Glutamatergic neuron (in vitro differentiated cells): ENCODE data around the gene CTTNBP2. TPM values are rescaled to one million over a fixed set of nuclear protein-coding genes. Genes with fewer than 3 reads are reported as not detected.

Experiments used
- DNase-seq: peaks from one replicate; pipeline ENCODE4 v3.0.0; 2022
- H3K27ac Mint-ChIP-seq: one replicate; pipeline ENCODE4 v1.8.0; 2020; ENCODE audit warnings: mild to moderate bottlenecking, mixed read lengths, inconsistent platforms; ENCODE audit not compliant: unreplicated experiment
- H3K27me3 Mint-ChIP-seq: one replicate; pipeline ENCODE4 v1.8.0; 2020; ENCODE audit warnings: mild to moderate bottlenecking, moderate library complexity, mixed read lengths, inconsistent platforms; ENCODE audit not compliant: unreplicated experiment
- H3K36me3 Mint-ChIP-seq: one replicate; pipeline ENCODE4 v1.8.0; 2020; ENCODE audit warnings: mild to moderate bottlenecking, mixed read lengths, inconsistent platforms; ENCODE audit not compliant: unreplicated experiment
- H3K4me1 Mint-ChIP-seq: one replicate; pipeline ENCODE4 v1.8.0; 2020; ENCODE audit warnings: mild to moderate bottlenecking, low read depth, mixed read lengths, inconsistent platforms; ENCODE audit not compliant: unreplicated experiment
- H3K4me3 Mint-ChIP-seq: one replicate; pipeline ENCODE4 v1.8.0; 2020; ENCODE audit warnings: mild to moderate bottlenecking, mixed read lengths, inconsistent platforms; ENCODE audit not compliant: unreplicated experiment
- H3K9me3 Mint-ChIP-seq: one replicate; pipeline ENCODE4 v1.8.0; 2020; ENCODE audit warnings: mild to moderate bottlenecking, moderate library complexity, mixed read lengths, inconsistent platforms; ENCODE audit not compliant: unreplicated experiment
- total RNA-seq: library from RNA; stranded (reverse); fragmentation: NEBNext Ultra II Directional; extraction: Animal tissue kit (Norgen Biotek cat#: 25700); gene quantifications from one replicate; pipeline ENCODE4 v1.2.1, GENCODE V29; 2021; ENCODE audit not compliant: unreplicated experiment
- TF ChIP-seq, protein P1 (sequence below): fragments of 200-600 bp; sonication (generic); IDR thresholded peaks from one replicate; pipeline ENCODE4 v1.5.0; 2021; ENCODE audit not compliant: partially characterized antibody, unreplicated experiment

The CTTNBP2 gene
- total RNA-seq, 1 donor from 2014 or later = 22.2 TPM

DNA sequence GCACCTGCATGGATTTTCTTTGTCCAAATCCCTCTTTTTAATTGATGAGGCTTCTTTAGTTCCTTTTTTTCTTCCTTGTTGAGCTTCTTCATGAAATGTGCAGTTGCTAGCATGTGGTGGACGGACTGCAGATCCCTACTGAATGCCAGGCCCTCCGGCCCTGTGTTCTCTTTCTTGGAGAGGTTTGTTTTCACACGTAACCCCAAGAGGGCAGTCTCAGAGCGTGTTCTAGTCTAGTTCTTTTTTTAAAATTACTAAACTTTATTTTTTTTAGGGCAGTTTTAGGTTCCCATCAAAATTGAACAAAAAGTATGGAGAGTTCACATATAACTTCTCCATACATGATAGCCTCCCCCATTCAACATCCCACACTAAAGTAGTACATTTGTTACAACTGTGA, 203.4 kb downstream of the CTTNBP2 start:
- Mint-ChIP-seq H3K4me3 (no peak overlapping the region), H3K36me3 (no peaks in the 10 kb centered on the region), H3K27me3 (no peaks in the 10 kb centered on the region), H3K4me1 (peaks cover 3% of the 10 kb centered on the region), H3K9me3 (no peaks in the 10 kb centered on the region), H3K27ac (no peak overlapping the region)
- no peak for DNase-seq
- TF ChIP-seq, protein P1, sequence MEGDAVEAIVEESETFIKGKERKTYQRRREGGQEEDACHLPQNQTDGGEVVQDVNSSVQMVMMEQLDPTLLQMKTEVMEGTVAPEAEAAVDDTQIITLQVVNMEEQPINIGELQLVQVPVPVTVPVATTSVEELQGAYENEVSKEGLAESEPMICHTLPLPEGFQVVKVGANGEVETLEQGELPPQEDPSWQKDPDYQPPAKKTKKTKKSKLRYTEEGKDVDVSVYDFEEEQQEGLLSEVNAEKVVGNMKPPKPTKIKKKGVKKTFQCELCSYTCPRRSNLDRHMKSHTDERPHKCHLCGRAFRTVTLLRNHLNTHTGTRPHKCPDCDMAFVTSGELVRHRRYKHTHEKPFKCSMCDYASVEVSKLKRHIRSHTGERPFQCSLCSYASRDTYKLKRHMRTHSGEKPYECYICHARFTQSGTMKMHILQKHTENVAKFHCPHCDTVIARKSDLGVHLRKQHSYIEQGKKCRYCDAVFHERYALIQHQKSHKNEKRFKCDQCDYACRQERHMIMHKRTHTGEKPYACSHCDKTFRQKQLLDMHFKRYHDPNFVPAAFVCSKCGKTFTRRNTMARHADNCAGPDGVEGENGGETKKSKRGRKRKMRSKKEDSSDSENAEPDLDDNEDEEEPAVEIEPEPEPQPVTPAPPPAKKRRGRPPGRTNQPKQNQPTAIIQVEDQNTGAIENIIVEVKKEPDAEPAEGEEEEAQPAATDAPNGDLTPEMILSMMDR = no peak

DNA sequence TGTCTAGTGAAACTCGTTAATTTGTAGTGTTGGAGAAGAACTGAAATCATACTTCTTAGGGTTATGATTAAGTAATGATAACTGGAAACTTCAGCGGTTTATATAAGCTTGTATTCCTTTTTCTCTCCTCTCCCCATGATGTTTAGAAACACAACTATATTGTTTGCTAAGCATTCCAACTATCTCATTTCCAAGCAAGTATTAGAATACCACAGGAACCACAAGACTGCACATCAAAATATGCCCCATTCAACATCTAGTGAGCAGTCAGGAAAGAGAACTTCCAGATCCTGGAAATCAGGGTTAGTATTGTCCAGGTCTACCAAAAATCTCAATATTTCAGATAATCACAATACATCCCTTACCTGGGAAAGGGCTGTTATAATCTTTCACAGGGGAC, 205.8 kb downstream of the CTTNBP2 start:
- Mint-ChIP-seq H3K4me3 (no peak overlapping the region), H3K4me1 (peaks cover 3% of the 10 kb centered on the region), H3K27me3 (no peaks in the 10 kb centered on the region), H3K9me3 (no peaks in the 10 kb centered on the region), H3K36me3 (no peaks in the 10 kb centered on the region), H3K27ac (no peak overlapping the region)
- TF ChIP-seq, protein P1 = no peak
- DNase-seq = no peak

DNA sequence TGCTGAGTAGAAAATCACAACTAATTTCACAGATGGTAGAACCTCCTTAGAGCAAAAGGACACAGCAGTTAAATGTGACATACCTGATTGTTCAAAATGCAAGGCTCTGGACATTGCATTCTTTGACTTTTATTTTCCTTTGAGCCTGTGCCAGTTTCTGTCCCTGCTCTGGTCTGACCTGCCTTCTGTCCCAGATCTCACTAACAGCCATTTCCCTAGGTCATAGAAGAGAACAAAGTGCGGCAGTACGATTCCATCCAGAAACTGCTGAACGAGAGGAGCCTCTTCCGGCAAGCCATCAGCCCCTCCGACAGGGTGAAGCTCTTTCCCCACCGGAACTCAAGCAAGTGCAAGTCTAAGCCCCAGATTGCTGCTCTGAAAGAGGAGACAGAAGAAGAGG, 206.6 kb downstream of the CTTNBP2 start:
- no peaks in the 10 kb centered on the region for H3K9me3 Mint-ChIP-seq
- H3K36me3 Mint-ChIP-seq = no peaks in the 10 kb centered on the region
- no peaks in the 10 kb centered on the region for H3K27me3 Mint-ChIP-seq
- H3K4me1 Mint-ChIP-seq = peaks cover 1% of the 10 kb centered on the region
- DNase-seq = no peak
- TF ChIP-seq, protein P1 = no peak
- no peak overlapping the region for H3K4me3 Mint-ChIP-seq
- H3K27ac Mint-ChIP-seq = no peak overlapping the region

DNA sequence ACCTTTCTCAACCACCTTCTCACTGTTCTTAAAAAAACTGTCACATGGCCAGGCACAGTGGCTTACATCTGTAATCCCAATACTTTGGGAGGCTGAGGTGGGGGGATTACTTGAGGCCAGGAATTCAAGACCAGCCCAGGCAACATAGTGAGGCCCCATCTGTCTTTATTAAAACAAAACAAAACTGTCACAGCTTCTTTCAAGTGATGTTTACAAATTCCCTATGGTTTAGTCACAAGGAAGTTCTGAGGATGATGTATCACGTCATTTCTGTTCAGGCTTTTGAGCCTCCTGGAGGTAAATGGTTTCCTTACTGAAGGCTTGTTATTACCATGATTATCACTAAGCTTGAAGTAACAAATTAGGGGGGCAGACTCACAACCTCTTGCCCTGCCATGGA, 207.2 kb downstream of the CTTNBP2 start:
- TF ChIP-seq, protein P1 = no peak
- Mint-ChIP-seq H3K4me1 (no peaks in the 10 kb centered on the region), H3K36me3 (no peaks in the 10 kb centered on the region), H3K27me3 (no peaks in the 10 kb centered on the region), H3K4me3 (no peak overlapping the region), H3K27ac (no peak overlapping the region), H3K9me3 (no peaks in the 10 kb centered on the region)
- no peak for DNase-seq

DNA sequence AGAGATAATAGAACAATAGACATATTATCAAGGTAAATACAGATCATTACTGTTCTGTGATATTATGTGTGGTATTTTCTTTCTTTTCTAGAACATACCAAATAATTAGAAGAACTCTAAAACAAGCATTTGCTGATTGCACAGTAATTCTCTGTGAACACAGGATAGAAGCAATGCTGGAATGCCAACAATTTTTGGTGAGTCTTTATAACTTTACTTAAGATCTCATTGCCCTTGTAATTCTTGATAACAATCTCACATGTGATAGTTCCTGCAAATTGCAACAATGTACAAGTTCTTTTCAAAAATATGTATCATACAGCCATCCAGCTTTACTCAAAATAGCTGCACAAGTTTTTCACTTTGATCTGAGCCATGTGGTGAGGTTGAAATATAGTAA, 207.9 kb downstream of the CTTNBP2 start:
- Mint-ChIP-seq H3K27ac (no peak overlapping the region), H3K4me1 (no peaks in the 10 kb centered on the region), H3K27me3 (no peaks in the 10 kb centered on the region), H3K36me3 (no peaks in the 10 kb centered on the region), H3K4me3 (no peak overlapping the region), H3K9me3 (no peaks in the 10 kb centered on the region)
- TF ChIP-seq, protein P1 = no peak
- no peak for DNase-seq
